ENCODE data around the gene RABAC1.
"Not testable (repeated sequence)": the region's sequence is repeated elsewhere in the genome, so short reads cannot be mapped to it uniquely, and the experiment has no call there.

Gene RABAC1

GRCh38 chr19:41927497-41928192 is 31.5 kb downstream of the RABAC1 start:
- DNase-seq: no peak

GRCh38 chr19:41926763-41927496 is 32.2 kb downstream of the RABAC1 start:
- DNase-seq: no peak

- DNase-seq: no peak
Observed at GRCh38 chr19:41926028-41926762, 32.9 kb downstream of the RABAC1 start.

GRCh38 chr19:41925208-41926003 is 33.7 kb downstream of the RABAC1 start:
- DNase-seq: no peak

GRCh38 chr19:41924151-41925145 is 34.7 kb downstream of the RABAC1 start:
- no peak for DNase-seq

- DNase-seq: no peak
Observed at GRCh38 chr19:41923045-41923788, 35.9 kb downstream of the RABAC1 start.

GRCh38 chr19:41922585-41922984 is 36.5 kb downstream of the RABAC1 start:
- DNase-seq: no peak

GRCh38 chr19:41921577-41922576 is 37.2 kb downstream of the RABAC1 start:
- DNase-seq: no peak

GRCh38 chr19:41920882-41921576 is 38.1 kb downstream of the RABAC1 start:
- no peak for DNase-seq

- DNase-seq: no peak
Observed at GRCh38 chr19:41919948-41920712, 39.0 kb downstream of the RABAC1 start.

- DNase-seq: no peak
Observed at GRCh38 chr19:41918653-41919244, 40.4 kb downstream of the RABAC1 start.

- no peak for DNase-seq
Observed at GRCh38 chr19:41918095-41918494, 41.0 kb downstream of the RABAC1 start.

- no peak for DNase-seq
Observed at GRCh38 chr19:41917676-41918075, 41.4 kb downstream of the RABAC1 start.

GRCh38 chr19:41915776-41916414 is 43.2 kb downstream of the RABAC1 start:
- DNase-seq: no peak

GRCh38 chr19:41915021-41915775 is 43.9 kb downstream of the RABAC1 start:
- DNase-seq: no peak

GRCh38 chr19:41914424-41914834 is 44.7 kb downstream of the RABAC1 start:
- not testable (repeated sequence) for DNase-seq

Measured in CD4-positive, alpha-beta T cell treated with Interferon gamma for 1 hour (primary cell).